Measurements from ENCODE around the gene ZNRF1.
"Not testable (repeated sequence)": the region's sequence is repeated elsewhere in the genome, so short reads cannot be mapped to it uniquely, and the experiment has no call there.

The ZNRF1 gene

DNA sequence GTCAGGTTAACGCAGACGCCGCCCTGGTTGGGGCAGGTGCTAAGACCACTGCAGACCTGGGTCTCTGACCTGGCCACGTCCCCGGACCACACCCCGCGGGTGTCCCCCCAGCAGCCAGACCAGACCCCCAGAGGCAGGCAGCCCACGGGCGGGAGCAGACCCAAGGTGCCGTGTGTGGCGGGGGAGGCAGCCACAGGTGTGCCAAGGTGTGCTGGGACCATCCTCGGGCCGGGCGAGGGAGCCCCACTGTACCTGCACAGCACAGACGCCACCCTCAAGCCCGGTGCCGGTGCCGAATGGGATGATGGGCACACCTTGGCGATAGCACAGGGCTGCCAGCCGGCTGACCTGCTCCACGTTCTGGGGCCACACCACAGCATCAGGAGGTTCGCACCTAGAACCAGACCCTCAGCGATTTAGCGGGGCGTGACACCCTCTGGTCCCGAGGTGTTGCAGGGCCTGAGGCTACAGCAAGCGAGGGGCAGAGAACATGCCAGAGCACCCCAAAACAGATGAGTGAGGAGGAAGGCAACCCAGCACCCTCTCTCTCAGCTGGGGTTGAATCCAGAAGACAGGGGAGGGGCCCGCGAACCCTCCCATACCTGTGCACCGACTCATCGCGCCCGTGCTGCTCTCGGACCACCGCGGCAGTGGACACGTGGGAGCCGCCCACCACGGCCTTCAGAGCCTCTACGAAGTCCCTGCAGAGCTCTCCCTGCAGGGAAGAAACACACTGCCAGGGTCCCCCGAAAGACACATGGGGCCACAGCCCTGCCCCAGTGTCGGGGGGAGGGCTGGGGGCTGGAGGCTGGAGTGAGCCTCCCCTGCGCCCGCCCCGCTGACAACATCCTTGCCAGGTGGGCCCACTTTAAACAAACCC lies 116.4 kb downstream of the ZNRF1 start:
- no peak for DNase-seq

DNA sequence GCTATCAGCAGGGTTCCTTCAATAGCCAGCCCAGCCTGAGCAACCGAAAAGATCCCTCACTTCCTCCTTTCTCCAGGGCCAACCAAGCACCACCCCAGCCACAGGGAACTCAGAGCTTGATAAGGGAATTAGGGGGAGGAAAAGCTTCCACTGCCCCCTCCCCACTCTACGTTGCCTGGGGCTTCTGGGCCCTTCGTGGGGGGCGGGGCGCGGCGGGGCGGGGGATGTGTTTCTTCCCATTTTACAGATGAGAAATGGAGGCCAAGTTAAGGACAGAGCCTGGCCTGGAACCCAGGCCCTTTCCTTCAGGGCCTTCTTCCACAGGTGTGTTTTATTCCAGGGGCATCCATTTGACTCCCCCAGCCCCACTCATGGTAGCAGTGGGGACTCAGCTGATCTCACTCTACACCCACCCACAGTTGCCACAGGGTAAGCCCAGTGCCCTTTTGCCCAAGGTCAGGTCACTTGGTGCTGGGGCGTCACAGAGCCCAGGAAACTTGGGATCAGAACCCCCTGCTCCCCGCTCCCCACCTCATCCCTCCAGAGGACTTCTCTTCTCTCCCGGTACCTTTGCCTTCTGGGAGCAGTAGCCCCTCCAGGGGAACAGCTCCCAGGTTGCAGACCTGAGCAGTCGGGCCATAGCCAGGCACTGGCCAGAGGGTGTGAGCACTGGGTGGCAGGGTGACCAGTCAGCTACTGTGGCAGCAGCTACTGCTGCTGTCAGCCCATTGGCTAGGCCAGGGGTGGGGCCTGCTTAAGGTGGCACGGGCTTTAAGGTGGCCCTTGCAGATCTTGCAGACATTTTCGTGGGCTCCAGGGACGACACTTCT lies 117.5 kb downstream of the ZNRF1 start, which contains the start of gene LDHD:
Gene LDHD, minus strand, starts transcription at position 700 of the 830 bp plus-strand sequence. Its CDS starts 60 bp downstream, at position 640.
- no peak for DNase-seq

DNA sequence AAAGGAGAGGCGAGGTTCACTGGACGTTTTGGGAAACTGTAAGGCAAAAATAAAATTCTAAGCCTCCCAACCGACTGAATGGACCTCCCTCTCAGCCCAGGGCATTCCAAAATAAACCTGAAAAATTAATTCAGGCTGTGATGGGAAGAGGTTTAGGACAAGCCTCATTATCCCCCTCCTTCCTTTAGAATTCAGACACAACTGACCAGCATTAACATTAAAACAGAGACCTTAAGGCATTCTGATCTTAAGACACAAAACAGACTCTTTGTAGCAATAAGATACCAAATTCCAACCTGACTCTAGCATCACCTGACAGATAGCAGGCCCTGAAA lies 118.1 kb downstream of the ZNRF1 start:
- DNase-seq, result no peak

- DNase-seq, result no peak
These were observed 120.2 kb downstream of the ZNRF1 start for GRCh38 chr16:75118943-75119539.

- no peak for DNase-seq
These were observed 121.4 kb downstream of the ZNRF1 start for GRCh38 chr16:75120253-75120652.

DNA sequence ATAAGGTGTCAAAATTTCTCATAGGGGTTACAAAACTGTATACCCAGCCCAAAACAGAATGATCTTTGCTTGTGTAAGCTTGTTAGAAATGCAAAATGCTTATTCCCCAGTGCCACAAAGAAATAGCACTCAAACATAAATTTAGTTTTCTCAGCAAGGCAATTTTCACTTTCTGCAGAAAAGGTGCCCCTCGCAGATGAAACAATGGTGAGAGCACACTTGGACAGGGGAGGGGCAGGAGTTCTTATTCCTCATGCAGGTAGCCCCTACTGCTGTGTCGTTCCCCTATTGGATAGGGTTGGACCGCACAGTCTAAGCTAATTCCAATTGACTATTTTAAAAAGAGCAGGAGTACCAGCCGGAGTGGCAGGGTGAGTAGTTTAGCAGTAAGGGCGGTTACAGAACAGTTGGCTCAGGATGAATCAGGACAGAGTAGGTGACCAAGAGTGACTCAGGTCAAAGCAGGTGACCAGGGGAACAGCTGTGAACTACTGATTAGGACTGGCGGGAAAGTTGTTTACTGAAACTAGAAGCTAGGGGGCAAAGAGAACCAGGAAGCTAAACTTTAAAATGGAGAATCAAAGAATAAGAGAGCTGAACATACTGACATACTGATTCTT lies 123.2 kb downstream of the ZNRF1 start:
- DNase-seq, result no peak

DNA sequence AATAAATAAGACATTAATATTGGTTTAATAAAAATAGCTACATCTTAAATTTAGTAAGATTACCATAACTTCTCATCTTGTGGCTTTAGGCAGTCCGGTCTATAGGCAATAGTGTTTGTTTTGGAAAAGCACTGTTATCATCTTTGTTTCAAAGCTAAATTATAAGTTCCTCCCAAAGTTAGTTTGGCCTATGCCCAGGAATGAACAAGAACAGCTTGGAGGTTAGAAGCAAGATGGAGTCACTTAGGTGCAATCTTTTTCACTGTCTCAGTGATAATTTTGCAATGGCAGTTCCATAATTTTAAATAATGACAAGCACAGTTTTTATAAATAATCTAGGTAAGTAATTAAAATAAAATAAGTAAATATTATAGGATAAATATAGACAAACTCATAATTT lies 123.8 kb downstream of the ZNRF1 start:
- no peak for DNase-seq

DNA sequence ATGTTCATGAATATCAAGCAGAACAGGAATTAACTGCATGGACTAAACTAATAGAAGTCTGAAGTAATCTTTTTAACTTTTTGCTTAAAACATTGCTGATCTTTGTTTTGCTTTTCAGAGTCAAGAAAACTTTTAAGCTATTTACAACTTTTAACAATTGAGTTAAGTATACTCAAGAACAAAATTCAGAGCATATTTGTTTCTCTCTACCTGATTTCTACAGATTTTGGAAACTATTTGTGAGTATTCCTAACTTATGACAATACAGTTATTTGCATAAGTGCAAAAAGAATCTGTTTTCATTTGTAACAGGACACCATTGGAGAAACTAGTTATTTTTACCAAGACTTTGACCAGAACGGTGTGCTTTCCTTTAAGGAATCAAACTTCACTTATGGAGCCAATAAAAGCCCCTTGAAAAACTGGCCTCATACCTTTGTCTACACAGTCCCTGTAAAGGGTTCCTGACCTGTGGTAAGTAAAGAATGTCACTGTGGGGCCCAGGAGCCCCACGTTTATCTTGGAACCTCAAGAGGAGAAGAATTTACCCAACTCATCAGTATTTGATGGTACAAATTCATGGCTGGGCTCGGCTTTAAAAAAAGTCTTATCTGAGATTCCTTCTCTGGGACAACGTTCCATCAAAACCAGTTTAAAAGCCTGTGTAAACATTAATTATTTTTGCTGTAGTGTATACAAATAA lies 129.0 kb downstream of the ZNRF1 start:
- no peak for DNase-seq

DNA sequence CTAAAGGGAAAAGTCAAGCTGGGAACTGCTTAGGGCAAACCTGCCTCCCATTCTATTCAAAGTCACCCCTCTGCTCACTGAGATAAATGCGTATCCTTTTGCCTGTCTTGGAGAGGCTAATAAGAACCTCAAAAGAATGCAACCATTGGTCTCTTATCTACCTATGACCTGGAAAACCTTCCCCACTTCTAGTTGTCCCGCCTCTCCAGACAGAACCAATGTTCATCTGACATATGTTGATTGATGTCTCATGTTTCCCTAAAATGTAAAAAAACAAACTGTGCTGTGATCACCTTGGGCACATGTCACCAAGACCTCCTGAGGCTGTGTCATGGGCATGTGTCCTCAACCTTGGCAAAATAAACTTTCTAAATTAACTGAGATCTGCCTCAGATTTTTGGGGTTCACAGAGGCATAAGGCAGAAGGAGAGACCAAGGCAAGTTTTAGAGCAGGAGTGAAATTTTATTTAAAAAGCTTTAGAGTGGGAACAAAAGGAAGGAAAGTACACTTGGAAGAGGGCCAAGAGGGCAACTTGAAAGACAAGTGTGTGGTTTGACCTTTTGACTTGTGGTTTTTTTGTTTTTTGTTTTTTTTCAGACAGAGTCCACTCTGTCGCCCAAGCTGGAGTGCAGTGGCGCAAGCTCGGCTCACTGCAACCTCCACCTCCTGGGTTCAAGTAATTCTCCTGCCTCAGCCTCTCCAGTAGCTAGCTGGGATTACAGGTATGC lies 130.8 kb downstream of the ZNRF1 start:
- DNase-seq, result not testable (repeated sequence)

DNA sequence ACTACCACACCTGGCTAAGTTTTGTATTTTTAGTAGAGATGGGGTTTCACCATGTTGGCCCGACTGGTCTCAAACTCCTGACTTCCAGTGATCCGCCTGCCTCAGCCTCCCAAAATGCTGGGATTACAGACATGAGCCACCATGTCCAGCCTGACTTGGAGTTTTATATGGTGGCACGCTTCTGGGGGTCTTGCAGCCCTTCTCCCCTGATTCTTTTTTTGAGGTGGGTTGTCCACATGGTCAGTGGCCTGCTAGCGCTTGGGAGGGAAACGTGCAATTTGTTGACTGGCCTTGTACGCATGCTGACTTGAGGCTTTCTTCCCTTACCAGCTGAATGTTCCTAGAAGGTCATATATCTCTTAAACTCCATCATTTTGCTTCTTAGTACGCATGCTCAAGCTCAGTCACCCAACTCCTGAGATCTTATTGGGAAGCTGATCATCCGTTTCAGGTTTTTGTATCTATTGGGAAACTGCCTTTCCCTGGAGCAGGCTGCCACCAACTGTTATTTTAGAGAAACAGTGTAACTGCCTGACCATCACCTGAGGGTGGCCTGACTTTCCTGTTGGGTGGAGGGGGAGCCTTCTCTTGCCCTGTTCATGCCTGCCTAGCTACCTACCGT lies 131.4 kb downstream of the ZNRF1 start:
- DNase-seq, result no peak

DNA sequence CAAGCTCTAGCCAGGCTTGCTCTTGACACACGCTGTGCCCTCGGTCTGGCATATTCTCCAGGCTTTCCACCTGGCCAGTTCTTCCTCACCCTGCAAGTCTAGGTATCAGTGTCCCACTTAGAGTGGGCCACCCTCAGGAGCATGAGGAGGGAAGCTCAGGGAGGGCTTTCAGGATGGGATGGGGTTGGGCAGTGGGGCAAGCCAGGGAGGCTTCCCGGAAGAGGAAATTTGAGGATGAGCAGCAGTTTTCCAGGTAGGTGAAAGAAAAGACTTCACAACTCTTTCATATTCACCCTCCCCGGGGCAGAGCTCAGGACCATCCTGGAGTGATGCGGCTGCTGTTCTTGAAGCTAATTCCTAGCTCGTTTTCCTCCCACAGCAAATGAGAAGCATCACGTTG lies 132.3 kb downstream of the ZNRF1 start:
- DNase-seq, result no peak

DNA sequence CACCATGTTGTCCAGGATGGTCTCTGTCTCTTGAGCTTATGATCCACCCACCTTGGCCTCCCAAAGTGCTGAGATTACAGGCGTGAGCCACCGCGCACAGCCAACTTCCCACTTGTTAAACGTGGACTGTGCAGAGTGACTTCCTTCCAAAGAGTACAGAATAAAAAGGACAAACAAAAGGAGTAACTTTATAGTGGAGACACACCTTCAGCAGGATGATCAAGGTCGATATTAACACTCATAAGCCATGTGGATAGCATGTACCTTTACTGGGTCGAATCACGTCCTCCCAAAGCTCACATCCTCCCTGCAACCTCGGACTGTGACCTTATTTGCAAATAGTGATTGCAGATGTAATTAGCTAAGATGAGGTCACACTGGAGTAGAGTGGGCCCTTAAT lies 139.4 kb downstream of the ZNRF1 start:
- DNase-seq, result no peak

DNA sequence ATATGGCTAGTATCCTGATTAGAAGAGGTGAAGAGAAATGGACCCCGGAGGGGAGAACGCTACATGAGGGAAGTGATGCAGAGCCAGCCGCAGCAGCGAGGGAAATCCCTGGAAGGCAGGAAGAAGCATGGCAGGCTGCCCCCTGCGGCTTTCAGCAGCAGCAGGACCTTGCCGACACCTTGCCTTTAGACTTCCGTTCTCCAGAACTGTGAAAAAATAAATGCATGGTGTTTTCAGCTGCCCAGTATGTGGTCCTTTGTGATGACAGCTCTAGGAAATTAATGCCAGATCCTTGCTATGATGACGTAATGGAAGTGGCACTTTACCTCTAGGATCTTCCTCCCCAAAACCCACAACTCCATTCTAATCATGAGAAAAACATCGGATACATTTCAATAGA lies 139.8 kb downstream of the ZNRF1 start:
- DNase-seq, result peak; percentile 47

DNA sequence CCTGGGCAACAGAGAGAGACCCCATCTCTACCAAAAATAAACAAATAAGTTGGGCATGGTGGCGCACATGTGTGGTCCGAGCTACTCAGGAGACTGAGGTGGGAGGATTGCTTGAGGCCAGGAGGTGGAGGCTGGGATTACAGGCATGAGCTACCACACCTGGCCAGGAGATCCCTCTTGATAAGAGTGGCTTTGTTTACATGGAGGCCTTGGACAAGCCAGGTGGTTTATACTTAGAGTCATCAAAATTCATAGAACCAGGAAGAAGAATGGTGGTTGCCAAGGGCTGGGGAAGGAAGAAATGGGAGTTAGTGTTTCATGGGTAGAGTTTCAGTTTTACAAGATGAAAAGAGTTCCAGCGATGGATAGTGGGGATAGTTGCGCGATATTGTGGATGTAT lies 140.7 kb downstream of the ZNRF1 start:
- no peak for DNase-seq

- no peak for DNase-seq
These were observed 145.1 kb downstream of the ZNRF1 start for GRCh38 chr16:75143941-75144340.

DNA sequence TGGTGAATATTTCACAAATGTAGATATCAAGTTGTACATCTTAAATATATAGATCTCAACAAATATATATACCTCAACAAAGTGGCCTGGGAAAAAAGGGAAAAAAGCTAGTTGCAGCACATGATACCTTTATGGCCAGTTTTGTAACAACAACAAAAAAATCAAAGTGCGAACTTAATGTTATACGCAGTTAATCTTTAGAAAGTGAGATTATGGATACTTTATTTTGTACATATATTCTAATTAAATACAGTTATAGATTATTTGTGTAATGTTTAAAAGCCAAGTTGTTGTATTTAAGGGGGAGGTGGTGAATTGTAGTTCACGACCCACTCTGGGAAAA lies 149.1 kb downstream of the ZNRF1 start:
- DNase-seq, result no peak

- peak; percentile 93 for DNase-seq
These were observed 149.7 kb downstream of the ZNRF1 start, which contains the start of gene ZFP1 for GRCh38 chr16:75148311-75149195. ZFP1 (plus strand) TSS chr16:75148524; CDS start chr16:75152952, 4,428 bp downstream.

- no peak for DNase-seq
These were observed 153.0 kb downstream of the ZNRF1 start for GRCh38 chr16:75151798-75152197.

DNA sequence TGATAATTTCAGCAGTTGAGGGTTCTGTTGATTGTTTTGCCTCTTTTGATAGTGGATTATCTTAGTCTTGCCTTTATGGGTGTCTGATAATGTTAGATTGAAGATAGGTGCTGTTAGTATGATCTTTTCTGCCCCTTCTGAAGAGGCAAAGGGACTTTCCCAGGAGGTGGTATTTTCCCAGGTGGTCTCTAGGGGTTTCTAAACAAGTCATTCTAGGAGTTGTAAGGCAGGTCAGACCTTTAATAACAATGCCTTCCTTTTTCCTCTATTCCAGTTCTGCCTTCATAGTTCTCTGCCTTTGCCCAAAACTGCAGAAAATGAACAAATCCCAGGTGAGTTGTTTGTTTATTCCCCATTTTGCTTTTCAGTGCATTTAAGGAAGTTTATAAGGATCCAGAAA lies 153.8 kb downstream of the ZNRF1 start:
- DNase-seq, result no peak

- no peak for DNase-seq
These were observed 161.6 kb downstream of the ZNRF1 start for GRCh38 chr16:75160386-75160785.
